Occipital lobe (tissue), 2 donors: ENCODE measurements around the gene BMP2K. TPM values are rescaled to one million over a fixed set of nuclear protein-coding genes. Genes with fewer than 3 reads are reported as not detected.

ENCODE experiments used
- DNase-seq: peaks from one replicate; lab custom pipeline; 2025; lab: John Stamatoyannopoulos, UW
- total RNA-seq: library from RNA; depleted of rRNA; stranded (reverse); fragments of >200 nt; gene quantifications from one replicate; pipeline ENCODE4 v1.2.3, GENCODE V29; 2014

Gene BMP2K
- total RNA-seq, result 80.6 TPM

GRCh38 chr4:78776079-78776728 is at the start of gene BMP2K:
Gene BMP2K, plus strand, starts transcription at chr4:78776350. Its CDS starts 194 bp downstream, at chr4:78776544.
- DNase-seq, result peak; percentile 76

GRCh38 chr4:78726546-78726945 is 49.6 kb upstream of the BMP2K start:
- DNase-seq, result no peak

- DNase-seq, result no peak
Measured at GRCh38 chr4:78732332-78733104, 43.6 kb upstream of the BMP2K start.

DNA sequence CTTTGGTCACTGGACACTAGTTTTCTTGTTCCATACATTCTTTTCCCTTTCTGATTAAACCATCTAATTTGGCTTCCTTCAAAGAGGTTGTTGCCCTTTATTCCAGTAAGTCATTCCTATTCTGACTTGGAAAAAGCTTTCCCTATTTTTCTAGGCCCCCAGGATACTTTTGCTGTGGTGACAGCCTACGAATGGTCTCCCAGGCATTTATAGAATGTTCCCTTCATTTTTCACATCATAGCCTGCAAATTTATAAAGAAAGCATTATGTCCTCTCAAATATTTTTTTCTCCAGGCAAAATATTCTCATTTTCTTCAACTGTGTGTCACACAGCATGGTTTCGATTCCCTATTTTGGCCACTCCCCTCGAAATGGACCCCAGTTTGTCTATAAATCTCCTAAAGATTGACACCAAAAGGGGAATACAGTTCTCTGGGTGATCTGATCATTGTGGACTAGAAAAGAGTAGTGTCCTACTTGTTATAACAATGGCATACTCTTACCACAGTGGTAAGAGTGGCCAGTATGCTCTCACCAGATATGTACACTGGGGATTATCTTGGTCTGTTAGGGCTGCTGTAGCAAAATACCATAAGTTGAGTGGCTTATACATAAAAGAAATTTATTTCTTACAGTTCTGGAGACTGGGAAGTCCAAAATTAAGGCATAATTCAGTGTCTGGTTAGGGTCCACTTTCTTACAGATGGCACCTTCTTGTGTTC is 41.5 kb upstream of the BMP2K start:
- no peak for DNase-seq

DNA sequence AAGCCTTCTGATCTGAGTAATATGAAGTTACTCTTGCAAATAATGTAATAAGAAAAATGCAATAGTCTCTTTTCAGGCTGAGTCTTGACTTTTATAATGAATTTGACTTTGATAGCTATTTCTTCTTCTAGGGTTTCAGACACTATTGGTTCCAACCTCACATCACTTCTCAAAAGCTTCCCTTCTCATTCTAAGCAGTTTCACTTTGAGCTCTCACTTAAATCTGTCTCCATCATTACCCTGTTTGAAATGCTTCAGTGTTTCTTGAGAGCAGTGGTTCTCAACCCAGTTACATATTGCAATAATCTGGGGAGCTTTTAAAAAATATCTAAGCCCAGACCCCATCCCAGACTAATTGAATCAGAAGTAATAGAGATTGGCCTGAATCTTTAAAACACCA is 40.5 kb upstream of the BMP2K start:
- no peak for DNase-seq

- no peak for DNase-seq
Measured at GRCh38 chr4:78737035-78737434, 39.1 kb upstream of the BMP2K start.

- DNase-seq, result no peak
Measured at GRCh38 chr4:78737973-78738372, 38.2 kb upstream of the BMP2K start.

GRCh38 chr4:78742300-78742699 is 33.9 kb upstream of the BMP2K start:
- DNase-seq, result no peak

DNA sequence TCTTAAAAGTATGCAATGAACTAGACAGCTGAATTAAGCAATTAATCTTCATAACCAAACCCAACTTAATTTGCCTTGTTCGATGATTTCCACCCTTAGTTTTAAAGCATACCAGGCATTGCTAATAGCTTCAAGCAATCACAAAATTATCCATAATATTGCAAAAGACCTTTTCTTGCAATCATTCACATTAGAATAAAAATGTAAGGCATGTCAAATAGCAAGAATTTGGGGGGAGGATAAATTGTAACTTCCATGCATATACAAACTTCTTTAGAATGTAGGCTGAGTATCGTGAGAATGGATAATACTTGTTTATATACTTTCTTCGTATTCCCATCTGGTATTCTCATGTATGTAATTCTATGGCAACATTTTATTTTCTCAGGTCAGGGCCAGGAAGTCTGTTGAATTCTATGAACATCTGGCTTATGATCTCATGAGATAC is 28.7 kb upstream of the BMP2K start:
- DNase-seq, result no peak

DNA sequence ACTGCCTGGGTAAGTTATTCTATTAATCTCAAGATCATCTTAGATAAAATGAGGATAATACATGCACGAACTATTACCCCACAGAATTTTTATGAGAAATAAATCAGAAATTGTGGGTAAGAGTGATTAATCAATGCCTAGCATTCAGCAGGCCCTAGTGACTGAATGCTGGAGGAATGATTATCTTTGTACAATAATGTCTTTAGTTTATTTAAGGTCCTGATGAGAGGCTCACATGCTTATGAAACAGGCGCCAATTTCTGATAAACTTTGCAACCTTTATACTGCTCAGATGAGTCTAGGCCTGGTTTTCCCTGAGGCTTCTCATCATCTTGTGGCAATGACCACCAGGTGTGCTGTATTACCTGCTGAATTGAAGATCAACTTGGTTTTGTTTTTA is 27.8 kb upstream of the BMP2K start:
- no peak for DNase-seq

- DNase-seq, result no peak
Measured at GRCh38 chr4:78749258-78749971, 26.7 kb upstream of the BMP2K start.

- no peak for DNase-seq
Measured at GRCh38 chr4:78749972-78750727, 26.0 kb upstream of the BMP2K start.

DNA sequence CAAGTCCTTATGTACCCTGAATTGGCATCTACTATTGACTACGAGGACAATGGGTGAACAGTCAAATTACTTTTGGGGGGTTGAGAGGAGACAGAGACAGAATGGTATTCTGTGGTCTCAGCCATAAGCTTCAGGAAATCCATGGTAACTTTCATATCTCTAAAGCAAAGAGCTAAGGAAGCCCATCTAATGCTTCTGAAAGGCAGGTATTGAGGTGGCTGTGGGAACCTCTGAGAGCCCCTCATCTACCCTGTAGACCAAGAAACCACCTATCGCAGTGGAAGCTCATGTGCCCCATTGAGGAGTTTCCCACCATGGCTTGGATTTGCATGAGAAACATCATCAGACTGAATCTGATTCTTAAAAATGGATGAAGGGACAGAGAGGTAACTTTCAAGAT is 23.1 kb upstream of the BMP2K start:
- no peak for DNase-seq

- no peak for DNase-seq
Measured at GRCh38 chr4:78754872-78755271, 21.3 kb upstream of the BMP2K start.

DNA sequence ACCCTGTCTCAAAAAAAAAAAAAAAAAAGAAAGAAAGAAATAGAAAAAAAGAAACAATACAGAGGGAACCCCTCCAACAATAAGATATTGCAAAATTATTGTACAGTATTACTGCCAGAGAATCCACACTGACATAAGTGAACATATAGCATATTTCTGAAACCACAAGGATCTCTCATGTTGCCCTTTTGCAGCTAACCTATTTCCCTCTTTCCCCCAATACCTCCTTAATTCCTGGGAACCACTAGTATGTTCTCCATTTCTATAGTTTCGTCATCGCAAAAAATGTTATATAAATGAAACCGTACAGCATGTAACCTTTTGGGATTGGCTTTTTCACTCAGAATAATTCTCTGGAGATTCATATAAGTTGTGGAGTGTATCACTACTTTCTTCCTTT is 20.0 kb upstream of the BMP2K start:
- DNase-seq, result no peak

DNA sequence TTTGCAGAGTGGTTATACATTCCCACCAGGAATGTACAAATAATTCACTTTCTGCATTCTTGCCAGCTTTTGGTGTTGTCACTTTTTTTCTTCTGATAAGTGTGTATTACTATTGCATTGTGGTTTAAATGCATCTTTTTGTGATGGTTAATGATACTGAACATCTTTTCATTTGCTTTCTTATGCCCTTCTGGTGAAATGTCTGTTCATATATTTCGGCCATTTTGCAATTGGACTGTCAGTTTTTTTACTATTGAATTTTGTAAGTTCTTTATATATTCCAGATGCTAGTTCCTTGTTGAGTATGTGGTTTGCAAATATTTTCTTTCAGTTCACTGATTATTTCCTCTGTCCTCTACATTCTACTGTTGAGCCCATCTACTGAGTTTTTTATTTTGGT is 19.4 kb upstream of the BMP2K start:
- no peak for DNase-seq

GRCh38 chr4:78757574-78757973 is 18.6 kb upstream of the BMP2K start:
- no peak for DNase-seq

- no peak for DNase-seq
Measured at GRCh38 chr4:78758085-78758484, 18.1 kb upstream of the BMP2K start.

GRCh38 chr4:78762529-78762928 is 13.6 kb upstream of the BMP2K start:
- DNase-seq, result no peak

DNA sequence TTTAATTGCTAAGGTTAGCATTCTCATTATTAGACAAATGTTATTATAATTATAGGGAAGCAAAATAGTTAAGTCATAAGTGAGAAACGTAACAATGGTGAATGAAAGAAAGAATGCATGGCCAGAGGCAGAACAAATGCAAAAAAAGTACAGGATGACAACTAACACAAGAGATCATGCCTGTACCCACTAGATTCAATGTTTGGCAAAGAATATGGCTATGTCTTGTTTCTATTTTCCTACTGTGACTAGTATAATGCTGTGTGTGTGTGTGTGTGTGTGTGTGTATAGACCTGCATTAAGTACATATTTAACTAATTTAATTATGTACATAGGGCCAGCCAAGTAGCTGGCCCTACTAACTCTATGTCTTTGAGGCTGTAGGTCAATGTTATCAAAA is 12.9 kb upstream of the BMP2K start:
- no peak for DNase-seq

GRCh38 chr4:78763763-78764387 is 12.3 kb upstream of the BMP2K start:
- no peak for DNase-seq
